Measurements from ENCODE around the gene CDC14B. TPM values are rescaled to one million over a fixed set of nuclear protein-coding genes. Genes with fewer than 3 reads are reported as not detected.

The CDC14B gene
- total RNA-seq, 1 experiment from 2014 or later: 28.4 TPM

DNA sequence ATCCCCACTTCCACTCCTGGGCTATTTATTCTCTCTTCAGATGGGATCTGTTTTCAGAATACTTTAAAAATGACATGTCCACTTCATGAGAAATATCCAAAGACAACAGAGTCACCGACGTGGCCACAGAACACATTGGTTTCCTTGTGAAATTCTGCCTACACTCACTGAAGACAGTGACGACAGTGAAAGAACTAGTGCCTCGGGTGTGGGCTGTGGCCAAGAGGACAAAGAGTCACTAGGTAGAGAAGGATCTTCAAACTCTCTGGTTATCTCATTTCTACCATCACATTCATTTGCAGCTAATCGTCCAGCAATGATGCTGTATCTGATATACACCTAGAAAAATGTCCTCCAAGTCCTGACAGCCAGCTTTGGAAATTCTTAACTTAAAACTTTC lies 110.6 kb downstream of the CDC14B start:
- no peaks in the 10 kb centered on the region for H3K27me3 ChIP-seq (ENCODE audit: insufficient read depth, low read length)
- H2BK20ac ChIP-seq (ENCODE audit: low read depth, low read length, poor library complexity, severe bottlenecking): no peak overlapping the region
- H3K14ac ChIP-seq (ENCODE audit: insufficient read depth, low read length): no peak overlapping the region
- H3K4ac ChIP-seq (ENCODE audit: low read depth, low read length): no peak overlapping the region
- Mint-ChIP-seq H3K9me3 (no peaks in the 10 kb centered on the region), H3K36me3 (ENCODE audit: insufficient read depth in 1 of 3, low read depth in 3 of 3) (peaks cover 9 to 21% (median 16%) of the 10 kb centered on the region in 3 experiments; a peak in 6 of 7 replicates), H3K4me1 (peaks cover 11 to 14% of the 10 kb centered on the region in 2 experiments), H3K27me3 (ENCODE audit: low read depth) (no peaks in the 10 kb centered on the region), H3K27ac (peak overlapping the region; percentile 43 to 78 (median 73); a peak in 3 of 7 replicates), H3K4me3 (no peak overlapping the region)
- no CpG with 5 or more reads among the region's 5 CpGs for WGBS (ENCODE audit: extremely low coverage, insufficient read length, low lambda C conversion rate)
- H2BK120ac ChIP-seq (ENCODE audit: low read depth, low read length, poor library complexity, severe bottlenecking): no peak overlapping the region
- no peaks in the 10 kb centered on the region for H3K79me2 ChIP-seq (ENCODE audit: insufficient read depth, low read length)
- no peak overlapping the region for H3T11ph ChIP-seq (ENCODE audit: low read length)
- no peaks in the 10 kb centered on the region for H3K79me1 ChIP-seq (ENCODE audit: insufficient read depth, low read depth, low read length, poor library complexity, severe bottlenecking)
- H3K56ac ChIP-seq (ENCODE audit: insufficient read length, low read depth, low read length): no peak overlapping the region
- no peak overlapping the region for H3K4me2 ChIP-seq (ENCODE audit: insufficient read depth, insufficient read length, low read length)
- no peaks in the 10 kb centered on the region for H3K23me2 ChIP-seq (ENCODE audit: insufficient read length, low read depth, low read length, poor library complexity, severe bottlenecking)
- H4K8ac ChIP-seq (replicated peaks; ENCODE audit: insufficient read length, low read depth, low read length): no peak overlapping the region
- no peaks in the 10 kb centered on the region; the same call in 1 of the 2 replicates for H3K4me1 ChIP-seq (ENCODE audit: insufficient read depth, low read length)
- H3K23ac ChIP-seq (ENCODE audit: insufficient read length, low read depth, low read length): no peak overlapping the region
- no peak overlapping the region for H3K9ac ChIP-seq (ENCODE audit: extremely low read depth, insufficient read length, low read length)
- H2BK5ac ChIP-seq (ENCODE audit: insufficient read length, low read length): no peak overlapping the region
- H3K18ac ChIP-seq (ENCODE audit: insufficient read length, low read depth, low read length): no peak overlapping the region
- no peak overlapping the region for H2BK12ac ChIP-seq (ENCODE audit: insufficient read length, low read depth, low read length)
- TF ChIP-seq, protein P1, sequence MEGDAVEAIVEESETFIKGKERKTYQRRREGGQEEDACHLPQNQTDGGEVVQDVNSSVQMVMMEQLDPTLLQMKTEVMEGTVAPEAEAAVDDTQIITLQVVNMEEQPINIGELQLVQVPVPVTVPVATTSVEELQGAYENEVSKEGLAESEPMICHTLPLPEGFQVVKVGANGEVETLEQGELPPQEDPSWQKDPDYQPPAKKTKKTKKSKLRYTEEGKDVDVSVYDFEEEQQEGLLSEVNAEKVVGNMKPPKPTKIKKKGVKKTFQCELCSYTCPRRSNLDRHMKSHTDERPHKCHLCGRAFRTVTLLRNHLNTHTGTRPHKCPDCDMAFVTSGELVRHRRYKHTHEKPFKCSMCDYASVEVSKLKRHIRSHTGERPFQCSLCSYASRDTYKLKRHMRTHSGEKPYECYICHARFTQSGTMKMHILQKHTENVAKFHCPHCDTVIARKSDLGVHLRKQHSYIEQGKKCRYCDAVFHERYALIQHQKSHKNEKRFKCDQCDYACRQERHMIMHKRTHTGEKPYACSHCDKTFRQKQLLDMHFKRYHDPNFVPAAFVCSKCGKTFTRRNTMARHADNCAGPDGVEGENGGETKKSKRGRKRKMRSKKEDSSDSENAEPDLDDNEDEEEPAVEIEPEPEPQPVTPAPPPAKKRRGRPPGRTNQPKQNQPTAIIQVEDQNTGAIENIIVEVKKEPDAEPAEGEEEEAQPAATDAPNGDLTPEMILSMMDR (conservative IDR thresholded peaks at IDR 0.05): no peak
- no peak overlapping the region for H2AK5ac ChIP-seq (ENCODE audit: insufficient read length, low read length)
- no peak overlapping the region for H4K91ac ChIP-seq (ENCODE audit: insufficient read length, low read depth, low read length)
- no peak for DNase-seq
- no peak overlapping the region for H4K5ac ChIP-seq (ENCODE audit: insufficient read length, low read depth, low read length)
- H4K20me1 ChIP-seq (ENCODE audit: control insufficient read depth, insufficient read depth, insufficient read length): no peaks in the 10 kb centered on the region
- no peak overlapping the region for H3K27ac ChIP-seq (ENCODE audit: insufficient read length, low read depth, low read length)
- no peaks in the 10 kb centered on the region for H3K9me3 ChIP-seq (ENCODE audit: control insufficient read depth, low read depth, low read length)
- H2AFZ ChIP-seq (ENCODE audit: low read length): no peak overlapping the region
- H2BK15ac ChIP-seq (ENCODE audit: low read depth, low read length): no peak overlapping the region
